Measurements from ENCODE around the gene E4F1. TPM values are rescaled to one million over a fixed set of nuclear protein-coding genes. Genes with fewer than 3 reads are reported as not detected.

The E4F1 gene
- total and polyA plus RNA-seq, 2 of the 13 experiments (the other 11 are each of a cell fraction or from before 2014, with no cell fraction given) = 13.8 to 19.5 TPM

GRCh38 chr16:2173916-2174315, 49.5 kb upstream of the E4F1 start:
- no peak for FAIRE-seq
- H3K36me3 ChIP-seq (replicated peaks in 1 of 2; ENCODE audit: control insufficient read depth in 1 of 2, insufficient read depth in 2 of 2, low read length in 2 of 2) = peaks cover 10 to 32% of the 10 kb centered on the region in 2 experiments; a peak in 2 of 5 replicates
- in situ Hi-C loops (cut with HindIII; ENCODE audit: extremely low pct_ligation_motif_present, low pct_unique_long_range_greater_than_20kb) = no loop called here

More at GRCh38 chr16:2173916-2174315, 49.5 kb upstream of the E4F1 start:
- Histone ChIP-seq H3K4me1 (ENCODE audit: insufficient read depth, low read length) (no peaks in the 10 kb centered on the region), H4K20me1 (ENCODE audit: insufficient read depth, low read length) (no peaks in the 10 kb centered on the region), H2AFZ (ENCODE audit: low read length) (no peak overlapping the region), H3K9me3 (ENCODE audit: low read length) (no peaks in the 10 kb centered on the region), H3K27me3 (ENCODE audit: control insufficient read depth in 1 of 2, insufficient read depth in 2 of 2, low read length in 2 of 2) (no peaks in the 10 kb centered on the region), H3K4me2 (ENCODE audit: low read depth, low read length) (no peak overlapping the region), H3K27ac (ENCODE audit: extremely low read length, insufficient read depth, low read length) (no peak overlapping the region), H3K79me2 (ENCODE audit: insufficient read depth, low read length) (no peaks in the 10 kb centered on the region), H3K9ac (ENCODE audit: insufficient read depth, low read depth, low read length) (no peak overlapping the region), H3K4me3 (replicated peaks in 1 of 3; ENCODE audit: insufficient read depth in 1 of 3, low read depth in 2 of 3, low read length in 3 of 3) (no peak overlapping the region)
- POLR2A ChIA-PET = interaction anchor here (1.0 kb wide), 1 partner anchor 16 kb away, joined by 3 read pairs; no protein-coding TSS in a partner anchor
- CTCF ChIA-PET (ENCODE audit: low intra/inter-chr PET ratio, low total read pairs) = no interaction called here
- intact Hi-C loops (cut with micrococcal nuclease; ENCODE audit: unreplicated experiment) = no loop called here
- DNase-seq (ENCODE audit: low spot score) (no peak), ATAC-seq (no peak)
- BruUV-seq (replicated peaks) = no TSS peak
- no peak for TF ChIP-seq HMGXB3 (CRISPR knock-in tag; IDR thresholded peaks at IDR 0.05; ENCODE audit: borderline replicate concordance)
- TF ChIP-seq HNRNPL (IDR thresholded peaks at IDR 0.05; ENCODE audit: low read depth, low read length) = peak; percentile 80
- 100% methylated on average over 3 of the region's 4 CpGs for WGBS (ENCODE audit: low lambda C conversion rate)
